CD4-positive, alpha-beta T cell (primary cell): ENCODE data around the gene NACA2. TPM values are rescaled to one million over a fixed set of nuclear protein-coding genes. Genes with fewer than 3 reads are reported as not detected.

Experiments
- ATAC-seq: fragments of 200-7000 bp; cut with Tn5 transposase; one replicate; pipeline ENCODE4 v1.10.0; 2022; ENCODE audit warnings: mild to moderate bottlenecking; ENCODE audit not compliant: poor library complexity
- CTCF ChIA-PET: fragments of 350-600 bp; sonication (Branson Sonifier 250); formaldehyde crosslinking; loops from one replicate; lab custom pipeline; 2021; ENCODE audit warnings: antibody characterized with exemption, inconsistent platforms; lab: Charles Lee
- POLR2A ChIA-PET: fragments of 350-600 bp; sonication (Branson Sonifier 250); formaldehyde crosslinking; loops from one replicate; lab custom pipeline; 2021; ENCODE audit warnings: antibody characterized with exemption, inconsistent platforms; lab: Charles Lee
- DNase-seq, 14 experiments: peaks; one replicate each; pipeline ENCODE4 v3.0.0-alpha.2; 2013 to 2020; ENCODE audit warnings: mixed read lengths in 2 of 14
- H3K27ac ChIP-seq, 2 donors: one replicate each; pipeline versions ENCODE4 v1.5.1 to v1.7.0; 2013; ENCODE audit warnings: low read length in 2 of 2, low read depth in 1 of 2, mild to moderate bottlenecking in 1 of 2
- H3K27me3 ChIP-seq, 2 experiments: 1 replicate in 1 of 2; 2 replicates in 1 of 2; pipeline versions ENCODE4 v1.6.1 to v1.7.0; 2013; ENCODE audit warnings: low read length in 2 of 2, control low read depth in 1 of 2, mild to moderate bottlenecking in 1 of 2, moderate library complexity in 1 of 2; ENCODE audit not compliant: insufficient read depth in 2 of 2, control insufficient read depth in 1 of 2
- H3K36me3 ChIP-seq: one replicate; pipeline ENCODE4 v1.6.1; 2013; ENCODE audit warnings: low read length, control low read depth; ENCODE audit not compliant: insufficient read depth
- H3K4me1 ChIP-seq: one replicate; pipeline ENCODE4 v1.6.1; 2013; ENCODE audit warnings: low read length, control low read depth; ENCODE audit not compliant: insufficient read depth
- H3K4me3 ChIP-seq: one replicate; pipeline ENCODE4 v1.5.1; 2013; ENCODE audit warnings: mild to moderate bottlenecking, low read length, moderate library complexity
- H3K9me3 ChIP-seq, 2 experiments: 1 replicate in 1 of 2; 2 replicates in 1 of 2; pipeline versions ENCODE4 v1.6.1 to v1.7.0; 2013; ENCODE audit warnings: low read length in 2 of 2, mild to moderate bottlenecking in 2 of 2, control low read depth in 1 of 2, moderate library complexity in 1 of 2; ENCODE audit not compliant: control insufficient read depth in 1 of 2, insufficient read depth in 1 of 2
- H3K27ac Mint-ChIP-seq: one replicate; pipeline ENCODE4 v1.8.0; 2020; ENCODE audit warnings: mixed read lengths
- H3K27me3 Mint-ChIP-seq: one replicate; pipeline ENCODE4 v1.8.0; 2021; ENCODE audit warnings: mixed read lengths
- H3K36me3 Mint-ChIP-seq: one replicate; pipeline ENCODE4 v1.8.0; 2021; ENCODE audit warnings: low read depth, mixed read lengths
- H3K4me1 Mint-ChIP-seq: one replicate; pipeline ENCODE4 v1.8.0; 2021; ENCODE audit warnings: low read depth, mixed read lengths
- H3K4me3 Mint-ChIP-seq: one replicate; pipeline ENCODE4 v1.8.0; 2020; ENCODE audit warnings: mild to moderate bottlenecking, mixed read lengths
- H3K9me3 Mint-ChIP-seq: one replicate; pipeline ENCODE4 v1.8.0; 2020; ENCODE audit warnings: mixed read lengths
- intact Hi-C, 2 experiments: fragments of 100-400 bp; cut with DNase I in 1 of 2; cut with micrococcal nuclease in 1 of 2; formaldehyde crosslinking; loops; one replicate each; pipeline versions ENCODE4 v1.15.1 to v1.9.0; 2023 to 2025; cut with DNase I, micrococcal nuclease
- total RNA-seq, 174 experiments: library from RNA in 2 of 174; stranded (reverse) in 2 of 174; gene quantifications; one replicate each; pipeline ENCODE4 v1.2.3 and lab custom pipeline; 2021 to 2026
- TF ChIP-seq, protein P1 (sequence below): fragments of 200-600 bp; IDR thresholded peaks from one replicate; pipeline ENCODE4 v1.8.0; 2022; ENCODE audit warnings: antibody characterized with exemption, mild to moderate bottlenecking

Gene NACA2
- total RNA-seq, 2 experiments from 2014 or later, result not detected

DNA sequence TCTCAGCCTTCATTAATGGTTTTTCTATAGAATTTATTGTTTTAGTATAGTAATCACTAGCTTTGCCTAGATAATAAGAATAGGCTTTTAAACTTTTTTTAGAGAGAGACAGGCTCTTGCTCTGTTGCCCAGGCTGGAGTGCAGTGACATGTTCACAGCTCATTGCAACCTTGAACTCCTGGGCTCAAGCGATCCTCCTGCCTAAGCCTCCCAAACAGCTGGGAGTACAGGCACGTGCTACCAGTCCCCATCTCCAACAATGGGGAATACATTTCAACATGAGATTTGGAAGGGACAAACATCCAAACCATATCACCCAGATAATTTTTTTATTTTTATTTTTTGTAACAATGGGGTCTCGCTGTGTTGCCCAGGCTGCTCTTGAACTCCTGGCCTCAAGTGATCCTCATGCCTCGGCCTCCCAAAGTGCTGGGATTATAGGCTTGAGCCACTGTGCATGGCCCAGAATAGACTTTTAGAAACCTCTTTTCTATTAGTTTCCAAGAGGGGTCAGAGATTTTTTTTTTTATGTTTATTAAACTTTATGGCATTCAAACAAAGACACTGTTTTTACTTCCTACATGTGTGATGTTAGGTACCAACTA, 7.3 kb downstream of the NACA2 start:
- ATAC-seq, result no peak
- Histone ChIP-seq H3K36me3 (no peaks in the 10 kb centered on the region), H3K4me3 (no peak overlapping the region), H3K9me3 (no peaks in the 10 kb centered on the region), H3K27me3 (peaks cover 0 to 10% of the 10 kb centered on the region in 2 experiments), H3K4me1 (no peaks in the 10 kb centered on the region), H3K27ac (no peak overlapping the region)
- no peak for DNase-seq
- Mint-ChIP-seq H3K4me3 (no peak overlapping the region), H3K36me3 (no peaks in the 10 kb centered on the region), H3K9me3 (no peaks in the 10 kb centered on the region), H3K27me3 (peaks cover 38% of the 10 kb centered on the region), H3K27ac (no peak overlapping the region), H3K4me1 (no peaks in the 10 kb centered on the region)
- CTCF ChIA-PET, result no interaction called here
- TF ChIP-seq, protein P1, sequence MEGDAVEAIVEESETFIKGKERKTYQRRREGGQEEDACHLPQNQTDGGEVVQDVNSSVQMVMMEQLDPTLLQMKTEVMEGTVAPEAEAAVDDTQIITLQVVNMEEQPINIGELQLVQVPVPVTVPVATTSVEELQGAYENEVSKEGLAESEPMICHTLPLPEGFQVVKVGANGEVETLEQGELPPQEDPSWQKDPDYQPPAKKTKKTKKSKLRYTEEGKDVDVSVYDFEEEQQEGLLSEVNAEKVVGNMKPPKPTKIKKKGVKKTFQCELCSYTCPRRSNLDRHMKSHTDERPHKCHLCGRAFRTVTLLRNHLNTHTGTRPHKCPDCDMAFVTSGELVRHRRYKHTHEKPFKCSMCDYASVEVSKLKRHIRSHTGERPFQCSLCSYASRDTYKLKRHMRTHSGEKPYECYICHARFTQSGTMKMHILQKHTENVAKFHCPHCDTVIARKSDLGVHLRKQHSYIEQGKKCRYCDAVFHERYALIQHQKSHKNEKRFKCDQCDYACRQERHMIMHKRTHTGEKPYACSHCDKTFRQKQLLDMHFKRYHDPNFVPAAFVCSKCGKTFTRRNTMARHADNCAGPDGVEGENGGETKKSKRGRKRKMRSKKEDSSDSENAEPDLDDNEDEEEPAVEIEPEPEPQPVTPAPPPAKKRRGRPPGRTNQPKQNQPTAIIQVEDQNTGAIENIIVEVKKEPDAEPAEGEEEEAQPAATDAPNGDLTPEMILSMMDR, result no peak
- POLR2A ChIA-PET, result no interaction called here
- intact Hi-C loops, result loop anchor here in 1 of 2 experiments (1.0 kb wide), 1 partner anchor 171 kb away; no protein-coding TSS in a partner anchor

GRCh38 chr17:61583242-61583641, 7.8 kb downstream of the NACA2 start:
- DNase-seq, result peak in 2 of 14 experiments; percentile 1 to 3
- ChIA-PET CTCF (no interaction called here), POLR2A (no interaction called here)
- TF ChIP-seq, protein P1, result no peak
- Mint-ChIP-seq H3K4me3 (no peak overlapping the region), H3K4me1 (no peaks in the 10 kb centered on the region), H3K9me3 (no peaks in the 10 kb centered on the region), H3K27me3 (peaks cover 42% of the 10 kb centered on the region), H3K27ac (no peak overlapping the region), H3K36me3 (no peaks in the 10 kb centered on the region)
- H3K27me3 ChIP-seq, result peaks cover 0 to 10% of the 10 kb centered on the region in 2 experiments
- intact Hi-C loops, result loop anchor here in 1 of 2 experiments (1.0 kb wide), 1 partner anchor 171 kb away; no protein-coding TSS in a partner anchor
- no peak overlapping the region for H3K4me3 ChIP-seq
- no peak for ATAC-seq
- no peaks in the 10 kb centered on the region for H3K36me3 ChIP-seq
- no peaks in the 10 kb centered on the region for H3K9me3 ChIP-seq
- H3K4me1 ChIP-seq, result no peaks in the 10 kb centered on the region
- H3K27ac ChIP-seq, result no peak overlapping the region

- TF ChIP-seq, protein P1, result no peak
- POLR2A ChIA-PET, result no interaction called here
- intact Hi-C loops, result no loop called here
- no peaks in the 10 kb centered on the region for H3K4me1 ChIP-seq
- H3K36me3 Mint-ChIP-seq, result no peaks in the 10 kb centered on the region
- ATAC-seq, result no peak
- CTCF ChIA-PET, result no interaction called here
- H3K27me3 ChIP-seq, result peaks cover 0 to 10% of the 10 kb centered on the region in 2 experiments
- H3K27ac Mint-ChIP-seq, result no peak overlapping the region
- DNase-seq, result no peak
- H3K36me3 ChIP-seq, result no peaks in the 10 kb centered on the region
- no peaks in the 10 kb centered on the region for H3K9me3 ChIP-seq
- no peak overlapping the region for H3K27ac ChIP-seq
- H3K9me3 Mint-ChIP-seq, result no peaks in the 10 kb centered on the region
- H3K4me3 Mint-ChIP-seq, result no peak overlapping the region
- no peaks in the 10 kb centered on the region for H3K4me1 Mint-ChIP-seq
- no peak overlapping the region for H3K4me3 ChIP-seq
- peaks cover 45% of the 10 kb centered on the region for H3K27me3 Mint-ChIP-seq
These were observed 8.4 kb downstream of the NACA2 start for GRCh38 chr17:61582593-61582992.
